H4 (cell line): Measurements from ENCODE around the gene M1AP. TPM values are rescaled to one million over a fixed set of nuclear protein-coding genes. Genes with fewer than 3 reads are reported as not detected.

ENCODE experiments used
- total RNA-seq: library from RNA; depleted of rRNA; stranded (reverse); fragments of >200 nt; shearing (Covaris generic); gene quantifications from 2 replicates; pipeline ENCODE4 v1.2.3, GENCODE V29; 2014; rRNA removed

Gene M1AP
- total RNA-seq, 1 experiment from 2014 or later, result not detected

Other genes with a start within 250 kb of the M1AP start
- gene C2orf81, start 226.7 kb downstream of the M1AP start, total RNA-seq, result 0.53 and 0.70 TPM in 2 replicates
- gene WDR54, start 226.6 kb downstream of the M1AP start, total RNA-seq, result 32.6 and 43.4 TPM in 2 replicates
- gene RTKN, start 206.4 kb downstream of the M1AP start, total RNA-seq, result 9.4 and 10.5 TPM in 2 replicates
- gene INO80B, start 193.2 kb downstream of the M1AP start, total RNA-seq, result 30.1 and 55.7 TPM in 2 replicates
- gene WBP1, start 189.9 kb downstream of the M1AP start, total RNA-seq, result 86.8 and 93.9 TPM in 2 replicates
- gene MOGS, start 182.9 kb downstream of the M1AP start, total RNA-seq, result 43.1 and 52.7 TPM in 2 replicates
- gene MRPL53, start 175.7 kb downstream of the M1AP start, total RNA-seq, result 25.3 and 42.4 TPM in 2 replicates
- gene CCDC142, start 165.3 kb downstream of the M1AP start, total RNA-seq, result 1.8 and 2.2 TPM in 2 replicates
- 9.2 and 10.7 TPM in 2 replicates for gene TTC31, start 165.2 kb downstream of the M1AP start, total RNA-seq
- 0.97 TPM in 1 of 2 replicates, not detected in the other for gene LBX2, start 148.7 kb downstream of the M1AP start, total RNA-seq
- gene PCGF1, start 140.6 kb downstream of the M1AP start, total RNA-seq, result 17.0 and 25.7 TPM in 2 replicates
- gene TLX2, start 133.9 kb downstream of the M1AP start, total RNA-seq, result not detected in 2 replicates
- not detected in 2 replicates for gene DQX1, start 122.1 kb downstream of the M1AP start, total RNA-seq
- gene AUP1, start 118.6 kb downstream of the M1AP start, total RNA-seq, result 95.4 and 102 TPM in 2 replicates
- gene HTRA2, start 118.4 kb downstream of the M1AP start, total RNA-seq, result 40.5 and 49.5 TPM in 2 replicates
- gene LOXL3, start 94.4 kb downstream of the M1AP start, total RNA-seq, result 2.0 and 2.4 TPM in 2 replicates
- gene DOK1, start 93.6 kb downstream of the M1AP start, total RNA-seq, result 0.84 and 2.1 TPM in 2 replicates
- gene SEMA4F, start 5.9 kb upstream of the M1AP start, total RNA-seq, result 6.5 and 6.8 TPM in 2 replicates
- 4.3 and 6.0 TPM in 2 replicates for gene HK2, start 185.8 kb upstream of the M1AP start, total RNA-seq